Germinal center (tissue), 1 donor: Measurements from ENCODE around the gene CASZ1.

Source experiments
- DNase-seq: peaks from one replicate; pipeline ENCODE4 v3.0.0; 2012; ENCODE audit warnings: mixed read lengths, low spot score

The CASZ1 gene

GRCh38 chr1:10653370-10654125 lies 142.9 kb downstream of the CASZ1 start:
- DNase-seq: no peak

- DNase-seq: no peak
Measured at GRCh38 chr1:10652626-10653025, 143.8 kb downstream of the CASZ1 start.

- DNase-seq: no peak
Measured at GRCh38 chr1:10651793-10652192, 144.7 kb downstream of the CASZ1 start.

GRCh38 chr1:10651389-10651766 lies 145.1 kb downstream of the CASZ1 start:
- no peak for DNase-seq

GRCh38 chr1:10650556-10651388 lies 145.7 kb downstream of the CASZ1 start:
- DNase-seq: no peak

- DNase-seq: no peak
Measured at GRCh38 chr1:10649517-10650201, 146.8 kb downstream of the CASZ1 start.

- DNase-seq: no peak
Measured at GRCh38 chr1:10648689-10649516, 147.5 kb downstream of the CASZ1 start.

- no peak for DNase-seq
Measured at GRCh38 chr1:10647414-10648170, 148.9 kb downstream of the CASZ1 start.

GRCh38 chr1:10646347-10646861 lies 150.0 kb downstream of the CASZ1 start:
- DNase-seq: no peak

GRCh38 chr1:10644307-10645128 lies 151.9 kb downstream of the CASZ1 start:
- DNase-seq: no peak

- DNase-seq: no peak
Measured at GRCh38 chr1:10643607-10644306, 152.7 kb downstream of the CASZ1 start.

- DNase-seq: no peak
Measured at GRCh38 chr1:10642403-10643080, 153.9 kb downstream of the CASZ1 start.

GRCh38 chr1:10641976-10642375 lies 154.5 kb downstream of the CASZ1 start:
- DNase-seq: no peak

- no peak for DNase-seq
Measured at GRCh38 chr1:10640843-10641553, 155.4 kb downstream of the CASZ1 start.

GRCh38 chr1:10639775-10640578 lies 156.5 kb downstream of the CASZ1 start:
- no peak for DNase-seq

- DNase-seq: no peak
Measured at GRCh38 chr1:10639011-10639774, 157.3 kb downstream of the CASZ1 start.
